WTC11 (cell line): ENCODE data around the gene PXN. TPM values are rescaled to one million over a fixed set of nuclear protein-coding genes. Genes with fewer than 3 reads are reported as not detected.
"Not testable (repeated sequence)": the region's sequence is repeated elsewhere in the genome, so short reads cannot be mapped to it uniquely, and the experiment has no call there.

Experiments
- ATAC-seq: fragments of 200-7000 bp; cut with Tn5 transposase; 2 replicates; pipeline ENCODE4 v1.10.0; 2021; ENCODE audit warnings: mild to moderate bottlenecking, moderate library complexity
- CTCF ChIA-PET: fragments of 300-600 bp; sonication (Branson Sonifier 250); formaldehyde crosslinking; loops from one replicate; lab custom pipeline; 2021; ENCODE audit warnings: antibody characterized with exemption; lab: Charles Lee
- POLR2A ChIA-PET: fragments of 350-600 bp; sonication (Branson Sonifier 250); formaldehyde crosslinking; loops from one replicate; lab custom pipeline; 2021; ENCODE audit warnings: antibody characterized with exemption; lab: Charles Lee
- DNase-seq: peaks from one replicate; pipeline ENCODE4 v3.0.0; 2021; ENCODE audit warnings: low spot score
- H3K27ac Mint-ChIP-seq: 2 replicates; pipeline ENCODE4 v1.8.0; 2021; ENCODE audit warnings: mixed read lengths
- H3K27me3 Mint-ChIP-seq: 2 replicates; pipeline ENCODE4 v1.8.0; 2021; ENCODE audit warnings: low read depth, mild to moderate bottlenecking, moderate library complexity, mixed read lengths
- H3K36me3 Mint-ChIP-seq: 2 replicates; pipeline ENCODE4 v1.8.0; 2021; ENCODE audit warnings: mixed read lengths
- H3K4me1 Mint-ChIP-seq: 2 replicates; pipeline ENCODE4 v1.8.0; 2022; ENCODE audit warnings: mixed read lengths
- H3K4me3 Mint-ChIP-seq: 2 replicates; pipeline ENCODE4 v1.8.0; 2021; ENCODE audit warnings: mild to moderate bottlenecking, moderate library complexity, mixed read lengths
- H3K9me3 Mint-ChIP-seq: 2 replicates; pipeline ENCODE4 v1.8.0; 2021; ENCODE audit warnings: mixed read lengths
- EMX1 ChIP-seq: fragments of 250-450 bp; sonication (Bioruptor Pico); IDR thresholded peaks from 2 replicates; pipeline ENCODE4 v1.8.0; 2021; ENCODE audit warnings: mild to moderate bottlenecking
- FOXP4 ChIP-seq: sonication (generic); formaldehyde crosslinking; IDR thresholded peaks from 2 replicates; pipeline ENCODE4 v1.8.0; 2022; ENCODE audit warnings: mild to moderate bottlenecking, missing genetic modification reagents
- GTF2I ChIP-seq: fragments of 250-450 bp; sonication (Bioruptor Pico); conservative IDR thresholded peaks from 2 replicates; pipeline ENCODE4 v1.4.0; 2021; ENCODE audit warnings: mild to moderate bottlenecking
- NFATC4 ChIP-seq: fragments of 250-450 bp; sonication (Bioruptor Pico); IDR thresholded peaks from 2 replicates; pipeline ENCODE4 v1.9.0; 2021; ENCODE audit warnings: mild to moderate bottlenecking
- NR1H2 ChIP-seq: sonication (generic); formaldehyde crosslinking; IDR thresholded peaks from 2 replicates; pipeline ENCODE4 v1.9.0; 2021; ENCODE audit warnings: mild to moderate bottlenecking, moderate library complexity, missing genetic modification reagents
- PRRX2 ChIP-seq: fragments of 250-450 bp; sonication (Bioruptor Pico); IDR thresholded peaks from 2 replicates; pipeline ENCODE4 v1.8.0; 2021; ENCODE audit warnings: mild to moderate bottlenecking
- RORB ChIP-seq: fragments of 250-450 bp; sonication (Bioruptor Pico); IDR thresholded peaks from 2 replicates; pipeline ENCODE4 v1.9.0; 2021; ENCODE audit warnings: mild to moderate bottlenecking
- ZBTB21 ChIP-seq: sonication (generic); formaldehyde crosslinking; IDR thresholded peaks from 2 replicates; pipeline ENCODE4 v1.8.1; 2023; ENCODE audit warnings: mild to moderate bottlenecking, missing genetic modification reagents, borderline replicate concordance
- ZNF425 ChIP-seq: fragments of 250-450 bp; sonication (Bioruptor Pico); conservative IDR thresholded peaks from 2 replicates; pipeline ENCODE4 v1.9.0; 2021; ENCODE audit warnings: mild to moderate bottlenecking
- ZNF671 ChIP-seq: fragments of 250-450 bp; sonication (Bioruptor Pico); IDR thresholded peaks from 2 replicates; pipeline ENCODE4 v1.8.0; 2021; ENCODE audit warnings: mild to moderate bottlenecking
- total RNA-seq: library from RNA; stranded (reverse); gene quantifications from 3 replicates; pipeline ENCODE4 v1.2.3, GENCODE V29; 2021
- TF ChIP-seq, protein P1 (sequence below): fragments of 250-450 bp; sonication (Bioruptor Pico); IDR thresholded peaks from 2 replicates; pipeline ENCODE4 v1.9.0; 2021; ENCODE audit warnings: mild to moderate bottlenecking
- TF ChIP-seq, protein P2 (sequence below): fragments of 250-450 bp; sonication (Bioruptor Pico); IDR thresholded peaks from 2 replicates; pipeline ENCODE4 v1.9.0; 2021; ENCODE audit warnings: mild to moderate bottlenecking, borderline replicate concordance
- TF ChIP-seq, protein P3 (sequence below): sonication (generic); formaldehyde crosslinking; IDR thresholded peaks from 2 replicates; pipeline ENCODE4 v1.8.1; 2022; ENCODE audit warnings: mild to moderate bottlenecking, missing genetic modification reagents, moderate library complexity, borderline replicate concordance

The PXN gene
- total RNA-seq, 1 experiment from 2014 or later: 132 TPM

GRCh38 chr12:120197542-120197887, 68.0 kb downstream of the PXN start:
- CTCF ChIA-PET: interaction anchor here (0.6 to 1.6 kb wide), 2 partner anchors 31 to 57 kb away, joined by 3 to 7 read pairs; no protein-coding TSS in a partner anchor
- Mint-ChIP-seq H3K27ac (peak overlapping the region; percentile 89; the same call in 1 of the 2 replicates), H3K4me1 (peaks cover 33% of the 10 kb centered on the region), H3K27me3 (no peaks in the 10 kb centered on the region), H3K9me3 (no peaks in the 10 kb centered on the region), H3K4me3 (peak overlapping the region; percentile 4; the same call in 1 of the 2 replicates), H3K36me3 (peaks cover 52% of the 10 kb centered on the region)
- TF ChIP-seq ZNF671 (CRISPR knock-in tag): 0 out of 2 replicates have a peak, but pooled peaks have one; percentile 2
- 0 out of 2 replicates have a peak, but pooled peaks have one; percentile 51 for TF ChIP-seq ZNF425
- no peak for TF ChIP-seq RORB (CRISPR knock-in tag)
- no peak for DNase-seq
- no peak for ATAC-seq
- POLR2A ChIA-PET: interaction anchor here (0.7 to 0.8 kb wide), 2 partner anchors 33 to 44 kb away, joined by 5 to 9 read pairs; no protein-coding TSS in a partner anchor

DNA sequence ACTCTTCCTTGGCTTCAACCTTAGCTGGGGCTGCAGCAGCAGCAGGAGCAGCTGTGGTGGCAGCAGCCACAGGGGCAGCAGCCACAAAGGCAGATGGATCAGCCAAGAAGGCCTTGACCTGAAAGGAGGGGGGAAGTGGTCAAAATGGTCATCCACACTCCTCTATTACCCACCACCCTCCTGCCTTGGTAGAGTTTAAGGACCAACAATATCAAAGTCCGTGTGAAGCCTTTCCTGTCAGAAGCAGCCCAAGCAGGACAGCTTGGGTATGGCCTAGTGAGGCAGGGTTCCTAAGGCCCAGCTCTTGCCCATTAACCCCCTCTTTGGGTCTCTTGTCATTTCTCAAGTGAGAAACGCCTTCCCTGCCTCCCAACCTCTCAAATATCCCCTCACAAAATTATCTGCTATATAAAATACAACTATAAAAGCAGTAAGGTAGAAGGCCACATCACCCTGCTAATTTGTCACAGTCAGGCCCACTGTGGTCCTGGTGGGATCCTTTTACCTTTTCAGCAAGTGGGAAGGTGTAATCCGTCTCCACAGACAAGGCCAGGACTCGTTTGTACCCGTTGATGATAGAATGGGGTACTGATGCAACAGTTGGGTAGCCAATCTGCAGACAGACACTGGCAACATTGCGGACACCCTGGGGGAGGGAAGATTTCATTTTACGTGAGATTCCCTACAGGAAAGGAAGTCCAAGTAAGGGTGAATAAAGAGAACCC, 68.6 kb downstream of the PXN start:
- ATAC-seq, H3K9me3 Mint-ChIP-seq, DNase-seq, H3K27me3 Mint-ChIP-seq: not testable (repeated sequence)
- ChIA-PET POLR2A (interaction anchor here (1.7 kb wide), 1 partner anchor 32 kb away, joined by 9 read pairs; no protein-coding TSS in a partner anchor), CTCF (interaction anchor here (0.9 to 1.6 kb wide), 3 partner anchors 31 to 34 kb away, joined by 3 to 7 read pairs (median 4); no protein-coding TSS in a partner anchor)
- H3K4me1 Mint-ChIP-seq: peaks cover 30% of the 10 kb centered on the region
- peaks cover 56% of the 10 kb centered on the region for H3K36me3 Mint-ChIP-seq
- H3K27ac Mint-ChIP-seq: peak overlapping the region; percentile 89
- peak; percentile 72; the same call in 1 of the 2 replicates for TF ChIP-seq NFATC4 (CRISPR knock-in tag)
- TF ChIP-seq, protein P1, sequence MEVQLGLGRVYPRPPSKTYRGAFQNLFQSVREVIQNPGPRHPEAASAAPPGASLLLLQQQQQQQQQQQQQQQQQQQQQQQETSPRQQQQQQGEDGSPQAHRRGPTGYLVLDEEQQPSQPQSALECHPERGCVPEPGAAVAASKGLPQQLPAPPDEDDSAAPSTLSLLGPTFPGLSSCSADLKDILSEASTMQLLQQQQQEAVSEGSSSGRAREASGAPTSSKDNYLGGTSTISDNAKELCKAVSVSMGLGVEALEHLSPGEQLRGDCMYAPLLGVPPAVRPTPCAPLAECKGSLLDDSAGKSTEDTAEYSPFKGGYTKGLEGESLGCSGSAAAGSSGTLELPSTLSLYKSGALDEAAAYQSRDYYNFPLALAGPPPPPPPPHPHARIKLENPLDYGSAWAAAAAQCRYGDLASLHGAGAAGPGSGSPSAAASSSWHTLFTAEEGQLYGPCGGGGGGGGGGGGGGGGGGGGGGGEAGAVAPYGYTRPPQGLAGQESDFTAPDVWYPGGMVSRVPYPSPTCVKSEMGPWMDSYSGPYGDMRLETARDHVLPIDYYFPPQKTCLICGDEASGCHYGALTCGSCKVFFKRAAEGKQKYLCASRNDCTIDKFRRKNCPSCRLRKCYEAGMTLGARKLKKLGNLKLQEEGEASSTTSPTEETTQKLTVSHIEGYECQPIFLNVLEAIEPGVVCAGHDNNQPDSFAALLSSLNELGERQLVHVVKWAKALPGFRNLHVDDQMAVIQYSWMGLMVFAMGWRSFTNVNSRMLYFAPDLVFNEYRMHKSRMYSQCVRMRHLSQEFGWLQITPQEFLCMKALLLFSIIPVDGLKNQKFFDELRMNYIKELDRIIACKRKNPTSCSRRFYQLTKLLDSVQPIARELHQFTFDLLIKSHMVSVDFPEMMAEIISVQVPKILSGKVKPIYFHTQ (CRISPR knock-in tag): peak; percentile 64; the same call in 1 of the 2 replicates
- 0 out of 2 replicates have a peak, but pooled peaks have one; percentile 82 for TF ChIP-seq ZNF671 (CRISPR knock-in tag)
- TF ChIP-seq, protein P2, sequence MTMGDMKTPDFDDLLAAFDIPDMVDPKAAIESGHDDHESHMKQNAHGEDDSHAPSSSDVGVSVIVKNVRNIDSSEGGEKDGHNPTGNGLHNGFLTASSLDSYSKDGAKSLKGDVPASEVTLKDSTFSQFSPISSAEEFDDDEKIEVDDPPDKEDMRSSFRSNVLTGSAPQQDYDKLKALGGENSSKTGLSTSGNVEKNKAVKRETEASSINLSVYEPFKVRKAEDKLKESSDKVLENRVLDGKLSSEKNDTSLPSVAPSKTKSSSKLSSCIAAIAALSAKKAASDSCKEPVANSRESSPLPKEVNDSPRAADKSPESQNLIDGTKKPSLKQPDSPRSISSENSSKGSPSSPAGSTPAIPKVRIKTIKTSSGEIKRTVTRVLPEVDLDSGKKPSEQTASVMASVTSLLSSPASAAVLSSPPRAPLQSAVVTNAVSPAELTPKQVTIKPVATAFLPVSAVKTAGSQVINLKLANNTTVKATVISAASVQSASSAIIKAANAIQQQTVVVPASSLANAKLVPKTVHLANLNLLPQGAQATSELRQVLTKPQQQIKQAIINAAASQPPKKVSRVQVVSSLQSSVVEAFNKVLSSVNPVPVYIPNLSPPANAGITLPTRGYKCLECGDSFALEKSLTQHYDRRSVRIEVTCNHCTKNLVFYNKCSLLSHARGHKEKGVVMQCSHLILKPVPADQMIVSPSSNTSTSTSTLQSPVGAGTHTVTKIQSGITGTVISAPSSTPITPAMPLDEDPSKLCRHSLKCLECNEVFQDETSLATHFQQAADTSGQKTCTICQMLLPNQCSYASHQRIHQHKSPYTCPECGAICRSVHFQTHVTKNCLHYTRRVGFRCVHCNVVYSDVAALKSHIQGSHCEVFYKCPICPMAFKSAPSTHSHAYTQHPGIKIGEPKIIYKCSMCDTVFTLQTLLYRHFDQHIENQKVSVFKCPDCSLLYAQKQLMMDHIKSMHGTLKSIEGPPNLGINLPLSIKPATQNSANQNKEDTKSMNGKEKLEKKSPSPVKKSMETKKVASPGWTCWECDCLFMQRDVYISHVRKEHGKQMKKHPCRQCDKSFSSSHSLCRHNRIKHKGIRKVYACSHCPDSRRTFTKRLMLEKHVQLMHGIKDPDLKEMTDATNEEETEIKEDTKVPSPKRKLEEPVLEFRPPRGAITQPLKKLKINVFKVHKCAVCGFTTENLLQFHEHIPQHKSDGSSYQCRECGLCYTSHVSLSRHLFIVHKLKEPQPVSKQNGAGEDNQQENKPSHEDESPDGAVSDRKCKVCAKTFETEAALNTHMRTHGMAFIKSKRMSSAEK: 0 out of 2 replicates have a peak, but pooled peaks have one; percentile 7
- TF ChIP-seq EMX1 (CRISPR knock-in tag): peak; percentile 51; the same call in 1 of the 2 replicates
- peak; percentile 43; the same call in 1 of the 2 replicates for TF ChIP-seq PRRX2 (CRISPR knock-in tag)
- peak overlapping the region; percentile 4; the same call in 1 of the 2 replicates for H3K4me3 Mint-ChIP-seq

DNA sequence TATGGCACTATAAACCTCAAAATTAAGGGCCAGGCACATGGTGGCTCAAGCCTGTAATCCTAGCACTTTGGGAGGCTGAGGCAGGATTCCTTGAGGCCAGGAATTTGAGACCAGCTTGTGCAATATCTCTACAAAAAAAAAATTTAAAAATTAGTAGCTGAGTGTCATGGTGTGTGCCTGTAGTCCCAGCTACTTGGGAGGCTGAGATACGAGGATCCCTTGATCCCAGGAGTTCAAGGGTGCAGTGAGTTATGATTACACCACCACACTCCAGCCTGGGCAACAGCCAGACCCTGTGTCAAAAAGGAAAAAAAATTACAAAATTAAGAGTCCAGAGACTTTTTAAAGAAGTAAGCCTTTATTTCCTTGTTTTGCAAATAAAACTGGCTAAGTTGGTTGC, 69.2 kb downstream of the PXN start:
- TF ChIP-seq NR1H2 (CRISPR knock-in tag) (no peak), FOXP4 (CRISPR knock-in tag) (no peak), NFATC4 (CRISPR knock-in tag) (no peak), GTF2I (CRISPR knock-in tag) (no peak), ZBTB21 (no peak)
- TF ChIP-seq, protein P3, sequence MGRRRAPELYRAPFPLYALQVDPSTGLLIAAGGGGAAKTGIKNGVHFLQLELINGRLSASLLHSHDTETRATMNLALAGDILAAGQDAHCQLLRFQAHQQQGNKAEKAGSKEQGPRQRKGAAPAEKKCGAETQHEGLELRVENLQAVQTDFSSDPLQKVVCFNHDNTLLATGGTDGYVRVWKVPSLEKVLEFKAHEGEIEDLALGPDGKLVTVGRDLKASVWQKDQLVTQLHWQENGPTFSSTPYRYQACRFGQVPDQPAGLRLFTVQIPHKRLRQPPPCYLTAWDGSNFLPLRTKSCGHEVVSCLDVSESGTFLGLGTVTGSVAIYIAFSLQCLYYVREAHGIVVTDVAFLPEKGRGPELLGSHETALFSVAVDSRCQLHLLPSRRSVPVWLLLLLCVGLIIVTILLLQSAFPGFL (CRISPR knock-in tag): no peak
- peaks cover 30% of the 10 kb centered on the region for H3K4me1 Mint-ChIP-seq
- DNase-seq: no peak
- ChIA-PET POLR2A (interaction anchor here (0.9 to 1.7 kb wide), 2 partner anchors 32 to 206 kb away, joined by 3 to 9 read pairs; no protein-coding TSS in a partner anchor), CTCF (interaction anchor here (0.9 to 1.6 kb wide), 4 partner anchors 32 to 106 kb away, joined by 3 to 8 read pairs (median 4); partner anchors contain the start of genes PXN and SIRT4)
- H3K9me3 Mint-ChIP-seq: no peaks in the 10 kb centered on the region
- H3K36me3 Mint-ChIP-seq: peaks cover 60% of the 10 kb centered on the region
- ATAC-seq: no peak
- H3K27me3 Mint-ChIP-seq: no peaks in the 10 kb centered on the region
- no peak overlapping the region for H3K27ac Mint-ChIP-seq
- no peak overlapping the region for H3K4me3 Mint-ChIP-seq
